Stimulated activated CD8-positive, alpha-beta memory T cell treated with anti-CD3 and anti-CD28 coated beads, Interleukin-15, amount 100 ng/mL, for 4 hours (primary cell): Measurements from ENCODE around the gene MTCH1.
"Not testable (repeated sequence)": the region's sequence is repeated elsewhere in the genome, so short reads cannot be mapped to it uniquely, and the experiment has no call there.

Experiments
- DNase-seq, 2 donors: peaks; one replicate each; pipeline ENCODE4 v3.0.0-alpha.2; 2020; ENCODE audit warnings: low read depth in 2 of 2

MTCH1 gene

GRCh38 chr6:36997811-36998722, 12.1 kb upstream of the MTCH1 start:
- no peak for DNase-seq

GRCh38 chr6:36990401-36990800, 4.4 kb upstream of the MTCH1 start:
- DNase-seq: not testable (repeated sequence)

- DNase-seq: no peak
Measured at GRCh38 chr6:36989264-36989663, 3.3 kb upstream of the MTCH1 start.

GRCh38 chr6:36986704-36987047, 680 bp upstream of the MTCH1 start:
- DNase-seq: no peak

GRCh38 chr6:36985417-36985807, 584 bp downstream of the MTCH1 start:
- no peak for DNase-seq

GRCh38 chr6:36984581-36985416, 1.2 kb downstream of the MTCH1 start:
- DNase-seq: peak in 1 of 2 donors; percentile 20

GRCh38 chr6:36983538-36983937, 2.5 kb downstream of the MTCH1 start:
- no peak for DNase-seq

GRCh38 chr6:36980876-36981619, 4.9 kb downstream of the MTCH1 start:
- no peak for DNase-seq

- DNase-seq: no peak
Measured at GRCh38 chr6:36980129-36980528, 5.9 kb downstream of the MTCH1 start.

- DNase-seq: no peak
Measured at GRCh38 chr6:36979347-36979742, 6.7 kb downstream of the MTCH1 start.

GRCh38 chr6:36978421-36979346, 7.3 kb downstream of the MTCH1 start:
- DNase-seq: no peak

GRCh38 chr6:36977470-36977941, 8.5 kb downstream of the MTCH1 start:
- DNase-seq: no peak

GRCh38 chr6:36976931-36977330, 9.1 kb downstream of the MTCH1 start:
- no peak for DNase-seq

GRCh38 chr6:36976509-36976908, 9.5 kb downstream of the MTCH1 start:
- no peak for DNase-seq

- DNase-seq: no peak
Measured at GRCh38 chr6:36976007-36976264, 10.1 kb downstream of the MTCH1 start.

- DNase-seq: no peak
Measured at GRCh38 chr6:36975231-36976006, 10.6 kb downstream of the MTCH1 start.

- no peak for DNase-seq
Measured at GRCh38 chr6:36973647-36974046, 12.3 kb downstream of the MTCH1 start.

- no peak for DNase-seq
Measured at GRCh38 chr6:36973190-36973589, 12.8 kb downstream of the MTCH1 start.

GRCh38 chr6:36971921-36972673, 13.9 kb downstream of the MTCH1 start:
- DNase-seq: no peak
